ENCODE measurements around the gene DUSP9. TPM values are rescaled to one million over a fixed set of nuclear protein-coding genes. Genes with fewer than 3 reads are reported as not detected.
A peak's percentile ranks its signal among the peaks of the same experiment; 100 is the strongest.

DUSP9 gene
- total RNA-seq, 2 donors from 2014 or later, result not detected

DNA sequence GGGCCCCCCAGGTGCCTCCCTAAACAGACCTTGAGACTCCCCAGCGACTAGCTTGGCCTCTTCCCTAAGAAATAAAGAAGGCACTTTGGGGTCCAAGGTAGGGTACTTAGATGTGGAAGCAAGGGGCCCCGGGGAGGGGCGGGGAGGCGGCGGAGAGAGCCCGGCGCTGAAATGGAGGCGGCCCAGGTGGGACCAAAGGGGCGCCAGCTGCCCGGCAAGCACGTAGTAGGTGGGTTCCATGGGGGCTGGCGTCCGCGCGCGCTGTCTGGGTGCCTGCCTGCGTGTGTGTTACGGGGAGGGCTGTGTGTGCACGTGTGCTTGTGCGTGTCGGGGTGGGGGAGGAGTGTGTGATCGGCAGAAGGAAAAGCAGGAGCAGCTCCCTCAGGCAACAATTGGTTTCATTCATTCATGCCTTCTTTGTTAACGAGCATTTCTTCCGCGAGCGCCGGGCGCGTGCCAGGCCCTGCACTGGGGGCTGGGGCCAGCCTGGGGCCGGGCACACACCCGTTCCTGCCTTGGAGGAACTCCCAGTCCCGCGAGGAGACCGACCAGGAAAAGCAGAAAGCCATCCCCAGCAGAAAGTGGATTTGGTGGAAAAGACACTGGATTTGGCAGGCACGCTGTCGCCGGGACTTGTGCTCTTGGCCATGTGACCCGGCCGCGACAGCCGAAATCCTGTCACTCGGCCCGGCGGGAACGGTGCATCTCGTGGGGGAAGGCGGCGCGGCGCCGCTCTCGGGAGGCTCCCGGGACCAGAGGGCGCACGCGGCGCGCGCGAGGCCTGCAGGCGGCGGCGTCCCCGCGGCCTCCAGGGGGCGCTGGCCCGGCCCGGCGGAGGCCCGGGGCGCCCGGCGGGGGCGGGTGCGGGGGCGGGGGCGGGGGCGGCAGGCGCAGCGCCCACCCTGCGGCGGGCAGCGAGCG is 3.3 kb upstream of the DUSP9 start:
- no peaks in the 10 kb centered on the region for H3K36me3 Mint-ChIP-seq
- H3K4me3 Mint-ChIP-seq, result no peak overlapping the region
- DNase-seq (ENCODE audit: low spot score) (peak; percentile 35), ATAC-seq (peak; percentile 34 to 48)
- H3K27ac Mint-ChIP-seq, result no peak overlapping the region
- H3K27me3 Mint-ChIP-seq, result peaks cover 7 to 9% of the 10 kb centered on the region in 2 donors
- no peaks in the 10 kb centered on the region for H3K4me1 Mint-ChIP-seq (ENCODE audit: low read depth in 2 of 2)
- H3K9me3 Mint-ChIP-seq, result no peaks in the 10 kb centered on the region

DNA sequence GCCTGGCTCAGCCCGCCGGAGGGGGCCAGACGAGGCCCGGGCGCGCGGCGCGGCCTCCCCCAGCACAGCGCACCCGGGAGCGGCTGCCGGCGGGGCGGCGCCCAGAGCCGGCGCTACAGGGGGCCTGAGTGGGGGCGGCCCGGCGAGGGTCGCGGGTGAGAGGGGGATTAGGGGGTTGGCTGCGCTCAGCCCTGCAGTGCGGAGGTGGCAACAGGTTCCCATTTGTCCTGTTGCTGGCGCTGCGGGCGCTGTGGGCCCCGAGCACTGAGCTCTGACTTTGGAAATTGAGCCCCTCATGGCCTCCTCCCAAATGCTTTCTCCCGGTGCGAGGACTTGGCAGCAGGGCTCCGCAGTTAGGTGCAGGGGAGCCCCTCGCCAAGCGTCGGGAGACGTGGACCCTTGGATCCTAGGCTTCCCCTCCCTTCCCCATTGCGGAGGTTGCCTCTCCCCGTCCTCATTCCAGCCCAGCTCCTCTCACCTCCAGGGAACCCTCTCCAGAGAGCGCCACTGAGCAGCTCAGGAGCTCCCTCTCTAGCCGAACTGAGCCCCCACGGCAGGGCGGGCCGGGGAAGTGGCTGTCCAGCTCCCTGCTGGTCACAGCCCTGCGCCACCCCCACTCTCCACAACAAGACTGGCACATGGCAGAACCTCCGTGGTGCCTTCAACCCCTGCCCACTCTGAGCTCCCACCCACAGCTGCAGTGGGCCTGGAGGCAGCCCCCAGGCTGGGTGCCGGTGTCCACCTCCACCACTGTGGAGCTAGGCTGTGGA is 2.5 kb upstream of the DUSP9 start:
- no peaks in the 10 kb centered on the region for H3K9me3 Mint-ChIP-seq
- no peak overlapping the region for H3K27ac Mint-ChIP-seq
- H3K36me3 Mint-ChIP-seq, result no peaks in the 10 kb centered on the region
- peaks cover 7 to 9% of the 10 kb centered on the region in 2 donors for H3K27me3 Mint-ChIP-seq
- H3K4me1 Mint-ChIP-seq (ENCODE audit: low read depth in 2 of 2), result no peaks in the 10 kb centered on the region
- ATAC-seq (peak; percentile 2 to 21), DNase-seq (ENCODE audit: low spot score) (peak; percentile 31)
- no peak overlapping the region for H3K4me3 Mint-ChIP-seq

DNA sequence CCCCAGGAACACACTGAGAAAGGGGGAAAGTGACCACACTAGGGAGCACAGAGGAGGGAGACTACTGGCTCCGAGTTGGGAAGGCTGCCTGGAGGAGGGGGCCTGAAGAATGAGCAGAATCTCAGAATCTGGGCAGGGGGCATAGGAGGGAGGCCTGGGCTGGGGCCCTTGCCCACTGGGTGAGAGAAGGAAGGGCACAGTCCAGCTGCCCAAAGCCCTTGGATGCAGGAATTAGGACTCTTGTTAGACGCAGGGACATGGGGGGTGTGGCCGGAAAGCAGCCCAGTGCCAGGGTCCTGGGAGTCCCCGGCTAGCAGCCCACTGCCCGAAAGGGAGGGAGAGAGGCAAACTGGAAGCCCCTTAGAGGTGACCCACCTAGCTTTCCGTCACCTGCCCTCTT is 1.9 kb upstream of the DUSP9 start:
- Mint-ChIP-seq H3K27me3 (peaks cover 7 to 9% of the 10 kb centered on the region in 2 donors), H3K4me1 (ENCODE audit: low read depth in 2 of 2) (no peaks in the 10 kb centered on the region), H3K9me3 (no peaks in the 10 kb centered on the region), H3K27ac (no peak overlapping the region), H3K4me3 (no peak overlapping the region), H3K36me3 (no peaks in the 10 kb centered on the region)
- DNase-seq (ENCODE audit: low spot score) (peak; percentile 6), ATAC-seq (no peak)

DNA sequence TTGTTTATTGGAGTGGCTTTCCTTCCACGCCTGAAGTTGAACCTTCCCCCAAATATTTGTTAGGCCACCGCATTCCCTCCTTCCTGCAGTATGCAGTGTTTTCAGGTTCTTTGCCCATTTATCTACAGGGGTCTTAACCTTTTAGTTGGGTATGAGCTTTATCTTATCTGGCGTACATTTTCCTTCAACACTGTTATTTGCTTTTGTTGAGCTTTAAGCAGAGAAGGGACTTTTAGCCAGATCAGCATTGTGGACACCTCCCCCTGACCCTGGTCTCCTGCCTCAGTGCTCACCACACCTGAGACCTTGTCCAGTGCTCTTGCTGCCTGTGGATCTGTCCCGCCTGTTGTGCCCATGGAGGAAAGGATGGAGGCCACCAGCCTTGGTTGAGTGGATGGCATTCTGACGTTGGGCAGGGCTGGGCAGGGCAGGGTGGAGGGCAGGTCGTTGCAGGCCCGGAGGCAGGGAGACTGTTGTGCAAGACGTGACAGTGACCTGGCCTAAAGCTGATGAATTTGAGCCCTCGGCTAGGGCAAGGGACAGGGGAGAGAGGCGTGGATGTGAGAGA is 998 bp upstream of the DUSP9 start:
- Mint-ChIP-seq H3K9me3 (no peaks in the 10 kb centered on the region), H3K4me1 (ENCODE audit: low read depth in 2 of 2) (no peaks in the 10 kb centered on the region), H3K27ac (no peak overlapping the region), H3K4me3 (no peak overlapping the region), H3K36me3 (no peaks in the 10 kb centered on the region), H3K27me3 (peaks cover 7 to 9% of the 10 kb centered on the region in 2 donors)
- DNase-seq (ENCODE audit: low spot score), result peak; percentile 13
- ATAC-seq, result no peak

DNA sequence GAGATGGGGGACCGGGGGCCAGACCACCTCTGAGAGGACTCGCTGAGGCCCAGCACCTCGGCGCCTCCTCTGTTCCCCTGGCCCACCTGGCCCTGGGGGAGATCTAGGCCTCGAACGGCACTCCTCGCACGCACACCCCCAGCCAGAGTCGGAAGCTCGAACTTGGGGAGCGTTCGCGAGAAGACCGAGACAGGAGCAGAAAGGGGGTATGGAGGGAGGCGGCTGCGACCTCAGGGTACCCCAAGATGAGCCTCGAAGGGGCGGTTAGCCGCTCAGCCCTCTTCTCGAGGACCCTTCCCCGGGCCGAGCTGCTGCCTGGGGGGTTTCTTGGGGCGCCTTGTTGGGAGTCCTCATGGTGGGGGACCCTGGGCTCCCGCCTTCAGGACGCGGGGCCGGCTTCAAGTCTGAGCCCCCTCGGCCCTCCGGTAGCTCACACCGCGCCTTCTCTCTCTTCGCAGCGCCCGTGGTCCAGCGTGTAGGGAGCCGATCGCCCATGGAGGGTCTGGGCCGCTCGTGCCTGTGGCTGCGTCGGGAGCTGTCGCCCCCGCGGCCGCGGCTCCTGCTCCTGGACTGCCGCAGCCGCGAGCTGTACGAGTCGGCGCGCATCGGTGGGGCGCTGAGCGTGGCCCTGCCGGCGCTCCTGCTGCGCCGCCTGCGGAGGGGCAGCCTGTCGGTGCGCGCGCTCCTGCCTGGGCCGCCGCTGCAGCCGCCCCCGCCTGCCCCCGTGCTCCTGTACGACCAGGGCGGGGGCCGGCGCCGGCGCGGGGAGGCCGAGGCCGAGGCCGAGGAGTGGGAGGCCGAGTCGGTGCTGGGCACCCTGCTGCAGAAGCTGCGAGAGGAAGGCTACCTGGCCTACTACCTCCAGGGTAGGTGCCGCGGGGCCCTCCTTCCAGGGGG is 706 bp downstream of the DUSP9 start:
- no peaks in the 10 kb centered on the region for H3K36me3 Mint-ChIP-seq
- no peak overlapping the region for H3K27ac Mint-ChIP-seq
- no peaks in the 10 kb centered on the region for H3K4me1 Mint-ChIP-seq (ENCODE audit: low read depth in 2 of 2)
- ATAC-seq, result no peak
- peaks cover 7% of the 10 kb centered on the region in 2 donors for H3K27me3 Mint-ChIP-seq
- DNase-seq (ENCODE audit: low spot score), result peak; percentile 56
- H3K9me3 Mint-ChIP-seq, result no peaks in the 10 kb centered on the region
- no peak overlapping the region for H3K4me3 Mint-ChIP-seq

DNA sequence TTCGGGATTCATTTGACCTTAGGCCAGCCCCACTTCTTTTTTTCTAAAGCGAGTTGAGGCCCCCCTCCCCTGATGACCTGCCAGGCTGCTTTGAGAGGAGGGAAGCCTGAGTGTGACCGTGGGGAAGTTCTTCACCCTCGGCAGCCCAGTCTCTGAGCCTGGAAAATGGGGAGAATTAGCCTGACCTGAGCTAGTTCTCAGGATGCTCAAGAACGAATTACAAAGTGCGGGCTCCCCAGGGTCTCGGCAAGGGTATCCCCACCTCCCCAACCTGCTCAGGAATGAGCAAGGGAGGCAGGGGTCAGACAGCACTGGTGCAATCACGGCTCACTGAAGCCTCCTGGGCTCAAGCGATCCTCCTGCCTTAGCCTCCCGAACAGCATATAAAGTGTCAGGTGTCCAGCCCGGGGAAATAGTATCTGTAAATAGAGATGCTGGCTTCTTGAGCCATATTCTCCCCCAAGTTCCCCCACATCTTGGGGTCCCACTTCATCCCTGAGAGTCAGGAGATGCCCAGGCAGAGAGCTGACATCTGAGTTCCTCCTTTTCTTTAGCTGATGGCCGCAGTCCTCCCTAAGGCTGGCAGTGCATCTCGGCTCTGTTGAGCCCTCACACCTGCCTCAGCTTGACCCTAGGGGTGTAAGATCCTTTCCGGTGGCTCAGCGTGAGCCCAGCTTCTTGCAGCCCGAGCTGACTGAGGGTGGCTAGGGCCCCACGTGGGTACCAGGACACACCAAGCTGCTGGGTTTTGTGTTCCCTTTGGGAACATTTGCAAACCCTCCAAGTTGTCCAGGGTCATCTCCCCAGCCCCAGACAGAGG is 1.6 kb downstream of the DUSP9 start:
- Mint-ChIP-seq H3K9me3 (no peaks in the 10 kb centered on the region), H3K4me3 (no peak overlapping the region), H3K4me1 (ENCODE audit: low read depth in 2 of 2) (no peaks in the 10 kb centered on the region), H3K27ac (no peak overlapping the region), H3K27me3 (peaks cover 3 to 7% of the 10 kb centered on the region in 2 donors), H3K36me3 (no peaks in the 10 kb centered on the region)
- peak; percentile 49 for DNase-seq (ENCODE audit: low spot score)
- ATAC-seq, result no peak

DNA sequence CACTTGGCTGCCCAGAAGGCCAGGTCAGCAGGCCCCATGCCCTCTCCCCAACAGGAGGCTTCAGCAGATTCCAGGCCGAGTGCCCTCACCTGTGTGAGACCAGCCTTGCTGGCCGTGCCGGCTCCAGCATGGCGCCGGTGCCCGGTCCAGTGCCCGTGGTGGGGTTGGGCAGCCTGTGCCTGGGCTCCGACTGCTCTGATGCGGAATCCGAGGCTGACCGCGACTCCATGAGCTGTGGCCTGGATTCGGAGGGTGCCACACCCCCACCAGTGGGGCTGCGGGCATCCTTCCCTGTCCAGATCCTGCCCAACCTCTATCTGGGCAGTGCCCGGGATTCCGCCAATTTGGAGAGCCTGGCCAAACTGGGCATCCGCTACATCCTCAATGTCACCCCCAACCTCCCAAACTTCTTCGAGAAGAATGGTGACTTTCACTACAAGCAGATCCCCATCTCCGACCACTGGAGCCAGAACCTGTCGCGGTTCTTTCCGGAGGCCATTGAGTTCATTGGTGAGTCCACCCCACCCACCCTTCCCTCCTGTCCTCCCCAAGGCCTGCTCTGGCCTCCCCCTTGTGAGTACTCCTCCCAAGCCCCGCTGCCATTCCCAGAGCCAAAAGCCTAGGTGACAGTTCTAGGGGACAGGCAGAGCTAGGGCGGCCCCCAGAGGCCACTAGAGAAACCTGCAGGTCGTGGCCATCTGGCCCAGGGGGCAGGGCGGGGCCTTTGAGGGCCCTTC is 2.3 kb downstream of the DUSP9 start:
- peak; percentile 60 for DNase-seq (ENCODE audit: low spot score)
- Mint-ChIP-seq H3K4me1 (ENCODE audit: low read depth in 2 of 2) (no peaks in the 10 kb centered on the region), H3K9me3 (no peaks in the 10 kb centered on the region)

DNA sequence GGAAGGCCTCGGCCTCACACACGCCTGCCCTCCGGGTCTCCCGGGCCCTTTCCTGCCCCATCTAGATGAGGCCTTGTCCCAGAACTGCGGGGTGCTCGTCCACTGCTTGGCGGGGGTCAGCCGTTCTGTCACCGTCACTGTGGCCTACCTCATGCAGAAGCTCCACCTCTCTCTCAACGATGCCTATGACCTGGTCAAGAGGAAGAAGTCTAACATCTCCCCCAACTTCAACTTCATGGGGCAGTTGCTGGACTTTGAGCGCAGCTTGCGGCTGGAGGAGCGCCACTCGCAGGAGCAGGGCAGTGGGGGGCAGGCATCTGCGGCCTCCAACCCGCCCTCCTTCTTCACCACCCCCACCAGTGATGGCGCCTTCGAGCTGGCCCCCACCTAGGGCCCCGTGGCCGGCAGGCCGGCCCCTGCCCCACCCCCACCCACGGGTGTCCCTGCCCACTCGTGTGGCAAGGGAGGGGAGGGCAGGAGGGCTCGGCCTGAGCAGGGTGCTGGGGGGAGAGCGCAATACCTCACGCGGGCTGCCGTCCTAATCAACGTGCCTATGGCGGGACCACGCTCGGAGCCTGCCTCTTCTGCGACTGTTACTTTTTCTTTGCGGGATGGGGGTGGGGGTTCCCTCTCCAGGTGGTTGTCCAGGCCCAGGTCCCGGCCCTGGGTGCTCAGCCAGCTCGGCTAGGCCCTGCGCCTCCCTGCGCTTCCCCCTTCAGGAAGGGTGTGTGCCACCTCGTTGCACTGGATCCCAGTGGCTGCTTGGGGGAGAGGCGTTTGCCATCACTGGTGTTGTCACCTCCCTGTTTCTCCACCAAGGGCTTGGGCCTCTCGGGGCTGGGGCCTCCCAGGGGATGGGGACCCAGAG is 3.1 kb downstream of the DUSP9 start:
- no peak for ATAC-seq
- no peaks in the 10 kb centered on the region for H3K9me3 Mint-ChIP-seq
- peaks cover 3 to 7% of the 10 kb centered on the region in 2 donors for H3K27me3 Mint-ChIP-seq
- no peak overlapping the region for H3K27ac Mint-ChIP-seq
- no peaks in the 10 kb centered on the region for H3K4me1 Mint-ChIP-seq (ENCODE audit: low read depth in 2 of 2)
- no peak overlapping the region for H3K4me3 Mint-ChIP-seq
- H3K36me3 Mint-ChIP-seq, result no peaks in the 10 kb centered on the region
- peak; percentile 54 for DNase-seq (ENCODE audit: low spot score)

More for the DNA sequence above, 2.3 kb downstream of the DUSP9 start:
- Mint-ChIP-seq H3K27me3 (peaks cover 3 to 7% of the 10 kb centered on the region in 2 donors), H3K4me3 (no peak overlapping the region), H3K27ac (no peak overlapping the region), H3K36me3 (no peaks in the 10 kb centered on the region)
- peak; percentile 43 to 85 for ATAC-seq

DNA sequence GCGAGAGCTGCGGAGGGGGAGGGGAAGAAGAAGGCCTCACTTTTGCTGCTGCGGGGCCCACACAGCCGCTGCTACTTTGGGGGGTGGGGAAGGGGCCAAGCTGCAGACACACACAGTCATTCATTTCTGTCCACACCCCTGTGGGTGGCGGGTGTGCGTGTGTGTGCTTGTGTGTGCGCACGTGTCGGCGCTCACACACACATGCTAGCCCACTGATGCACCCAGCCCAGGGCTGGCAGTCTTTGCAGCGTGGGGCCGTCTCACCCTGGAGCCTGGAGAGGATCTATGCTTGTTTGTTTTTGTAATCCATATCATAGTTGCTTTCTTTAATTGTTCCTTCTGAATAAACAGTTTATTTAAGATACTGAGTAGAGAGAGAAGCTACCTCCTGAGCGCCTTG is 4.0 kb downstream of the DUSP9 start:
- Mint-ChIP-seq H3K27me3 (peaks cover 3 to 4% of the 10 kb centered on the region in 2 donors), H3K27ac (no peak overlapping the region), H3K4me3 (no peak overlapping the region), H3K9me3 (no peaks in the 10 kb centered on the region), H3K36me3 (no peaks in the 10 kb centered on the region), H3K4me1 (ENCODE audit: low read depth in 2 of 2) (no peaks in the 10 kb centered on the region)
- ATAC-seq (no peak), DNase-seq (ENCODE audit: low spot score) (peak; percentile 10)

DNA sequence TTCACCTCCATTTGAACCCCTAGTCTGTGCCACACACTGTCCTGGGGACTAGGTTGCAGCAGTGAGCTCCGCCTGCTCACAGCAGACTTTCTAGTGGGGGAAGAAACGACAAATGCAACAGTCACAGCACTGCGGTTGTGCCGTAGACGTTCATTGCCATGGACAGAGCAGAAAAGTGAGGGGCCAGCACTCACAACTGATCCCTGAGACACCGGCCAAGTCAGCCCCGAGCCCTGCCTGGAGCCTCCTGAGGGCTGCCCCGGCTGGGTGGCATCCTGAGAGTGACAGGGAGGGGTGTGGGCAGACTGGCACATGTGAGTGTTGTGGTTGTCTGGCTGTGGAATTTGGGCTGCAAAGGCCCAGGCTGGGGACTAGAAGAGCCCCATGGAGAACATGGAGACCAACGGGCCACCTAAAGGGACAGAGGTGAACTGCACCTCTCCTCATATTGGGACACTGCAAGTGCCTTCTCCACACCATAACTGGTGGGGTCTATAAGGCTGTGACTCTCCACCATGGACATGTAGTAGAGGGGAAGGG is 4.6 kb downstream of the DUSP9 start:
- Mint-ChIP-seq H3K27me3 (peaks cover 0 to 3% of the 10 kb centered on the region in 2 donors), H3K27ac (no peak overlapping the region), H3K4me1 (ENCODE audit: low read depth in 2 of 2) (no peaks in the 10 kb centered on the region), H3K36me3 (no peaks in the 10 kb centered on the region), H3K4me3 (no peak overlapping the region), H3K9me3 (no peaks in the 10 kb centered on the region)
- no peak for DNase-seq (ENCODE audit: low spot score)
- no peak for ATAC-seq

DNA sequence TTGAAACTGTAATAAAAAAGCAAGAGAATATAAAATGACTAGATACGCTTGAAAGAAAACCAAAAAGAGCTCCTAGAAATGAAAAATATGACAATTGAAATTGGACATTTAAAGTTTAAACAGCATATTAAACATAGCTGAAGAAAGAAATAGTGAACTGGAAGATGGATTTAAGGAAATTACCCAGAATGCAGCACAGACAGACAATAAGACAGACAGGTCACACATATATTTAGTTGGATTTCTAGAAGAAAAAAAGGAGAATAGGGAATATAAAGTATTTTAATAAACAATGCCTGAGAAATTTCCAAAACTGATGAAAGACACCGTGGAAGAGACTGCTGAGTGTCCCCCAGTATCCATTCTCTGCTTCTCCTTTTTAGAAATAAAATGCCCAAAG is 6.6 kb downstream of the DUSP9 start:
- H3K36me3 Mint-ChIP-seq, result no peaks in the 10 kb centered on the region
- no peaks in the 10 kb centered on the region for H3K9me3 Mint-ChIP-seq
- DNase-seq (ENCODE audit: low spot score), result no peak
- no peak for ATAC-seq
- no peak overlapping the region for H3K27ac Mint-ChIP-seq
- no peak overlapping the region for H3K4me3 Mint-ChIP-seq
- H3K4me1 Mint-ChIP-seq (ENCODE audit: low read depth in 2 of 2), result no peaks in the 10 kb centered on the region
- peaks cover 0 to 7% of the 10 kb centered on the region in 2 donors for H3K27me3 Mint-ChIP-seq
